A549 (cell line): ENCODE results near the gene CABCOCO1. TPM values are rescaled to one million over a fixed set of nuclear protein-coding genes. Genes with fewer than 3 reads are reported as not detected.

ENCODE experiments used
- ATAC-seq, 2 experiments: fragments of 200-7000 bp in 1 of 2; fragments of >200 bp in 1 of 2; cut with Nextera tagmentation in 1 of 2; cut with Tn5 transposase in 1 of 2; 3 replicates each; pipeline versions ENCODE4 v1.8.0 to v1.9.1; 2018 to 2020; ENCODE audit warnings: mild to moderate bottlenecking in 1 of 2, moderate library complexity in 1 of 2
- CTCF ChIA-PET: fragments of 300-600 bp; sonication (Branson Sonifier 250); formaldehyde crosslinking; extraction: SDS; loops from one replicate; lab custom pipeline; 2021; ENCODE audit warnings: antibody characterized with exemption, inconsistent platforms; lab: Yijun Ruan, JAX
- POLR2A ChIA-PET: fragments of 350-600 bp; formaldehyde crosslinking; extraction: SDS; loops from one replicate; lab custom pipeline; 2021; ENCODE audit warnings: antibody characterized with exemption, inconsistent platforms; lab: Yijun Ruan, JAX
- DNase-seq, 2 experiments: peaks; one replicate each; pipeline versions ENCODE4 v3.0.0 to v3.0.0-alpha.2; 2011 to 2016; ENCODE audit warnings: low read depth in 1 of 2, low spot score in 1 of 2
- FAIRE-seq: peaks from 2 replicates; lab custom pipeline; 2011; peaks lifted over from hg19 to GRCh38; lab: Jason Lieb, UNC
- H3K27ac ChIP-seq, 2 experiments: fragments of >200 bp; sonication (Bioruptor Twin); formaldehyde crosslinking; 3 replicates each; pipeline ENCODE4 v1.5.1; 2016 to 2017
- H3K4me1 ChIP-seq: fragments of >200 bp; sonication (Bioruptor Twin); formaldehyde crosslinking; 3 replicates; pipeline ENCODE4 v1.6.1; 2016
- H3K4me2 ChIP-seq: fragments of >200 bp; sonication (Bioruptor Twin); formaldehyde crosslinking; 3 replicates; pipeline ENCODE4 v1.6.1; 2016
- H3K4me3 ChIP-seq: fragments of >200 bp; sonication (Bioruptor Twin); formaldehyde crosslinking; 3 replicates; pipeline ENCODE4 v1.5.1; 2016
- H3K9me3 ChIP-seq: fragments of >200 bp; sonication (Bioruptor Twin); formaldehyde crosslinking; 3 replicates; pipeline ENCODE4 v1.6.1; 2016
- BHLHE40 ChIP-seq: IDR thresholded peaks from 2 replicates; pipeline ENCODE4 v1.6.1; 2012; ENCODE audit warnings: low read depth, low read length, inconsistent platforms
- EHF ChIP-seq: fragments of 250-450 bp; sonication (Bioruptor Pico); IDR thresholded peaks from 2 replicates; pipeline ENCODE4 v1.5.0; 2020; ENCODE audit warnings: mild to moderate bottlenecking
- EP300 ChIP-seq, 2 experiments: fragments of >200 bp; sonication (Bioruptor Twin); formaldehyde crosslinking; IDR thresholded peaks; 2 replicates in 1 of 2; 3 replicates in 1 of 2; pipeline ENCODE4 v1.6.1; 2016 to 2017
- ESRRA ChIP-seq: fragments of 150-350 bp; IDR thresholded peaks from 2 replicates; pipeline ENCODE4 v1.6.1; 2014; ENCODE audit warnings: mild to moderate bottlenecking, low read length, borderline replicate concordance
- GATA3 ChIP-seq: IDR thresholded peaks from 2 replicates; pipeline ENCODE4 v1.6.1; 2012; ENCODE audit warnings: borderline replicate concordance
- HDAC2 ChIP-seq: fragments of 200-600 bp; sonication (generic); IDR thresholded peaks from 2 replicates; pipeline ENCODE4 v1.6.1; 2016
- HOXA7 ChIP-seq: fragments of 250-450 bp; sonication (Bioruptor Pico); IDR thresholded peaks from 2 replicates; pipeline ENCODE4 v1.5.0; 2020; ENCODE audit warnings: mild to moderate bottlenecking, moderate library complexity
- JUNB ChIP-seq: fragments of >200 bp; sonication (Bioruptor Twin); formaldehyde crosslinking; IDR thresholded peaks from 2 replicates; pipeline ENCODE4 v1.6.1; 2016
- KDM1A ChIP-seq: fragments of 200-600 bp; sonication (generic); IDR thresholded peaks from 2 replicates; pipeline ENCODE4 v1.6.1; 2016; ENCODE audit warnings: low read depth, mild to moderate bottlenecking
- MAFK ChIP-seq: fragments of 450-650 bp; IDR thresholded peaks from 2 replicates; pipeline ENCODE4 v1.6.1; 2014; ENCODE audit not compliant: partially characterized antibody
- MYC ChIP-seq: IDR thresholded peaks from 2 replicates; pipeline ENCODE4 v1.6.1; 2012; ENCODE audit warnings: mild to moderate bottlenecking, inconsistent platforms, low read length, improper control_type of control experiment, borderline replicate concordance
- NFE2L2 ChIP-seq: fragments of 150-350 bp; conservative IDR thresholded peaks from 2 replicates; pipeline ENCODE4 v1.6.1; 2014; ENCODE audit warnings: low read length
- NPAS2 ChIP-seq: fragments of 250-450 bp; sonication (Bioruptor Pico); IDR thresholded peaks from 2 replicates; pipeline ENCODE4 v1.8.0; 2022; ENCODE audit warnings: mild to moderate bottlenecking, moderate library complexity, borderline replicate concordance
- PBX3 ChIP-seq: IDR thresholded peaks from 2 replicates; pipeline ENCODE4 v1.6.1; 2012
- POLR2A ChIP-seq: IDR thresholded peaks from 2 replicates; pipeline ENCODE4 v1.6.1; 2012; ENCODE audit warnings: mild to moderate bottlenecking, low read length
- RCOR1 ChIP-seq: fragments of 150-350 bp; IDR thresholded peaks from 2 replicates; pipeline ENCODE4 v1.6.1; 2014; ENCODE audit warnings: antibody characterized with exemption, low read length, low read depth
- RFX5 ChIP-seq: fragments of 450-650 bp; IDR thresholded peaks from 2 replicates; pipeline ENCODE4 v1.7.1; 2014; ENCODE audit warnings: antibody characterized with exemption, mild to moderate bottlenecking, moderate library complexity
- TP53 ChIP-seq: fragments of 250-450 bp; sonication (Bioruptor Pico); IDR thresholded peaks from 2 replicates; pipeline ENCODE4 v1.5.0; 2021; ENCODE audit warnings: mild to moderate bottlenecking, moderate library complexity
- ZFP36 ChIP-seq: fragments of 450-650 bp; IDR thresholded peaks from 2 replicates; pipeline ENCODE4 v1.6.1; 2014; ENCODE audit warnings: borderline replicate concordance; ENCODE audit not compliant: partially characterized antibody
- WGBS: methylation state at CpG from one replicate; pipeline ENCODE4 v1.1.6; 2017; ENCODE audit errors: missing lambda C conversion rate; 5-methylcytosine and 5-hydroxymethylcytosine counted together
- polyA plus RNA-seq, 4 experiments: library from polyadenylated mRNA; depleted of rRNA in 3 of 4; stranded (reverse); fragments of >200 nt; fragmentation: RNase III in 1 of 4; extraction: RNeasy Plus Mini Kit Qiagen cat#74134 plus additional on column Dnase treatment in 1 of 4; gene quantifications; 2 replicates in 3 of 4; 3 replicates in 1 of 4; pipeline ENCODE4 v1.2.3, GENCODE V29; 2011 to 2017

Gene CABCOCO1
- polyA plus RNA-seq, 2 of the 4 experiments (the other 2 are of a cell fraction): 0.77 to 1.1 TPM

GRCh38 chr10:61803269-61803668, 140.5 kb downstream of the CABCOCO1 start:
- no peak for ATAC-seq
- Histone ChIP-seq H3K4me2 (no peak overlapping the region), H3K4me1 (peaks cover 8% of the 10 kb centered on the region; the same call in 2 of the 3 replicates), H3K9me3 (no peaks in the 10 kb centered on the region), H3K4me3 (no peak overlapping the region), H3K27ac (no peak overlapping the region)
- CTCF ChIA-PET: interaction anchor here (1.4 kb wide), 1 partner anchor 32 kb away, joined by 3 read pairs; no protein-coding TSS in a partner anchor
- 87% methylated on average over 3 of the region's 3 CpGs for WGBS
- FAIRE-seq: no peak
- POLR2A ChIA-PET: no interaction called here
- no peak for TF ChIP-seq RCOR1
- TF ChIP-seq BHLHE40: no peak
- no peak for TF ChIP-seq MAFK
- TF ChIP-seq, all 56 proteins: peak for 0
- DNase-seq: no peak

GRCh38 chr10:61804414-61804813, 141.7 kb downstream of the CABCOCO1 start:
- no peak for DNase-seq
- Histone ChIP-seq H3K4me2 (no peak overlapping the region), H3K4me1 (no peaks in the 10 kb centered on the region; the same call in 2 of the 3 replicates), H3K4me3 (no peak overlapping the region), H3K9me3 (no peaks in the 10 kb centered on the region), H3K27ac (peak overlapping the region in 1 of 2 experiments; percentile 45; a peak in 3 of 6 replicates)
- ChIA-PET CTCF (interaction anchor here (0.5 to 1.4 kb wide), 4 partner anchors 12 to 1467 kb away, joined by 3 read pairs; no protein-coding TSS in a partner anchor), POLR2A (no interaction called here)
- no peak for ATAC-seq
- WGBS: 50% methylated on average over 1 of the region's 1 CpG
- TF ChIP-seq JUNB: no peak
- TF ChIP-seq MAFK: peak; percentile 95
- peak; percentile 98 for TF ChIP-seq NFE2L2
- FAIRE-seq: no peak

- FAIRE-seq (no peak), ATAC-seq (no peak), DNase-seq (no peak)
- WGBS: 79% methylated on average over 3 of the region's 3 CpGs
- 0 out of 6 replicates have a peak overlapping the region, but pooled peaks of 1 of the 2 experiments have one; percentile 3 for H3K27ac ChIP-seq
- CTCF ChIA-PET: interaction anchor here (1.0 kb wide), 1 partner anchor 12 kb away, joined by 3 read pairs; no protein-coding TSS in a partner anchor
- TF ChIP-seq MYC (no peak), ZFP36 (no peak), EHF (CRISPR knock-in tag) (no peak), ESRRA (no peak), GATA3 (no peak), HDAC2 (no peak), EP300 (IDR thresholded peaks at IDR 0.05) (no peak), TP53 (CRISPR knock-in tag) (no peak), NPAS2 (CRISPR knock-in tag) (no peak), JUNB (no peak), PBX3 (no peak), RFX5 (no peak), HOXA7 (CRISPR knock-in tag) (no peak), KDM1A (no peak)
- H3K4me1 ChIP-seq: no peaks in the 10 kb centered on the region; the same call in 2 of the 3 replicates
- no peak overlapping the region for H3K4me3 ChIP-seq
- H3K9me3 ChIP-seq: no peaks in the 10 kb centered on the region
- no peak overlapping the region for H3K4me2 ChIP-seq
- POLR2A ChIA-PET: no interaction called here
Observed at GRCh38 chr10:61805091-61805490, 142.4 kb downstream of the CABCOCO1 start.

DNA sequence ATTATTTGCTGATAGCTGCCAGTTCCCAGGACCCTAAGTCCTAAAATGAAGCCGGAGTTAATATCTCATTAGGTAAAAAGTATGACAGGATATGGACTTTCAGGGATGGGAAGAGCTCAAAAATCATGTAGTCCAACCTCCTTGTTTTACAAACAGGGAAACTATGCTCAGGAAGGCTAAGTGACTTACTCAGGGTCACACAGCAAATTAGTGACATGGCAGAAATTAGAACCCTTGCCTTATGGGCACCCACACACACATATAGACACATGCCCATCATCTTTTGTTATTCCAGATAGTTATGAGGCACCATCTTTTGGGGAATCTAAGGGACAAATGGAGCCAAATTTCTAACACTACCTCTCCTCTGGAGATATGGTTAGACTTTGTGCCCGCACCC, 147.5 kb downstream of the CABCOCO1 start:
- H3K4me2 ChIP-seq: no peak overlapping the region
- CTCF ChIA-PET: interaction anchor here (0.7 to 2.2 kb wide), 5 partner anchors 8 to 86 kb away, joined by 4 to 8 read pairs (median 4); no protein-coding TSS in a partner anchor
- TF ChIP-seq KDM1A: 0 out of 2 replicates have a peak, but pooled peaks have one; percentile 25
- no peak for TF ChIP-seq POLR2A

More for the DNA sequence above, 147.5 kb downstream of the CABCOCO1 start:
- H3K27ac ChIP-seq: no peak overlapping the region
- DNase-seq (no peak), ATAC-seq (no peak), FAIRE-seq (no peak)
- 65% methylated on average over 2 of the region's 2 CpGs for WGBS
- no peak overlapping the region for H3K4me3 ChIP-seq
- POLR2A ChIA-PET: no interaction called here
- no peaks in the 10 kb centered on the region for H3K9me3 ChIP-seq
- no peaks in the 10 kb centered on the region for H3K4me1 ChIP-seq
